ENCODE measurements around the gene TRAK2. TPM values are rescaled to one million over a fixed set of nuclear protein-coding genes. Genes with fewer than 3 reads are reported as not detected.
"Not testable (repeated sequence)": the region's sequence is repeated elsewhere in the genome, so short reads cannot be mapped to it uniquely, and the experiment has no call there.

TRAK2 gene
- total RNA-seq, 1 experiment from 2014 or later, result 9.4 TPM

- H3K27me3 ChIP-seq (ENCODE audit: low read length), result no peaks in the 10 kb centered on the region
- TF ChIP-seq CTCF (conservative IDR thresholded peaks at IDR 0.05; ENCODE audit: low read depth, low read length) (no peak), EZH2phosphoT487 (IDR thresholded peaks at IDR 0.05; ENCODE audit: borderline replicate concordance, low read length) (no peak), EZH2 (IDR thresholded peaks at IDR 0.05; ENCODE audit: low read length, unreplicated experiment) (no peak)
- H3F3A ChIP-seq (ENCODE audit: low read length, unreplicated experiment), result no peaks in the 10 kb centered on the region
- H2AFZ ChIP-seq (ENCODE audit: low read length), result no peak overlapping the region
- intact Hi-C loops (cut with micrococcal nuclease), result no loop called here
- no peak overlapping the region for H3K27ac ChIP-seq (ENCODE audit: low read length)
- H3K79me2 ChIP-seq (ENCODE audit: low read length), result no peaks in the 10 kb centered on the region
- no peaks in the 10 kb centered on the region for H3K9me2 ChIP-seq (replicated peaks; ENCODE audit: low read length)
- H3K4me3 ChIP-seq (ENCODE audit: low read length), result no peak overlapping the region
- no peaks in the 10 kb centered on the region for H4K20me1 ChIP-seq (ENCODE audit: low read length)
- H3K9ac ChIP-seq (ENCODE audit: low read length), result no peak overlapping the region
- no TSS peak for BruUV-seq (replicated peaks)
- ATAC-seq (no peak), DNase-seq (no peak)
- H3K4me1 ChIP-seq (ENCODE audit: insufficient read depth, low read length), result no peaks in the 10 kb centered on the region
- no peaks in the 10 kb centered on the region for H3K9me3 ChIP-seq (ENCODE audit: low read length)
- H3K4me2 ChIP-seq (ENCODE audit: low read length), result no peak overlapping the region
- CTCF ChIA-PET, result no interaction called here
- POLR2A ChIA-PET (ENCODE audit: unreplicated experiment), result no interaction called here
- no peaks in the 10 kb centered on the region for H3K36me3 ChIP-seq (ENCODE audit: low read depth, low read length)
Observed at GRCh38 chr2:201496785-201497184, 45.5 kb upstream of the TRAK2 start.

- no peaks in the 10 kb centered on the region for H3F3A ChIP-seq (ENCODE audit: low read length, unreplicated experiment)
- H3K9me3 ChIP-seq (ENCODE audit: low read length), result no peaks in the 10 kb centered on the region
- no peak for DNase-seq
- intact Hi-C loops (cut with micrococcal nuclease), result no loop called here
- H3K9me2 ChIP-seq (replicated peaks; ENCODE audit: low read length), result no peaks in the 10 kb centered on the region
- no peaks in the 10 kb centered on the region for H3K27me3 ChIP-seq (ENCODE audit: low read length)
- CTCF ChIA-PET, result no interaction called here
- H2AFZ ChIP-seq (ENCODE audit: low read length), result no peak overlapping the region
- no peaks in the 10 kb centered on the region for H3K4me1 ChIP-seq (ENCODE audit: insufficient read depth, low read length)
- H3K9ac ChIP-seq (ENCODE audit: low read length), result no peak overlapping the region
- ATAC-seq, result no peak
- H3K4me2 ChIP-seq (ENCODE audit: low read length), result no peak overlapping the region
- POLR2A ChIA-PET (ENCODE audit: unreplicated experiment), result no interaction called here
- TF ChIP-seq CTCF (conservative IDR thresholded peaks at IDR 0.05; ENCODE audit: low read depth, low read length) (no peak), EZH2phosphoT487 (IDR thresholded peaks at IDR 0.05; ENCODE audit: borderline replicate concordance, low read length) (no peak), EZH2 (IDR thresholded peaks at IDR 0.05; ENCODE audit: low read length, unreplicated experiment) (no peak)
- H3K4me3 ChIP-seq (ENCODE audit: low read length), result no peak overlapping the region
- no peaks in the 10 kb centered on the region for H3K79me2 ChIP-seq (ENCODE audit: low read length)
- H3K27ac ChIP-seq (ENCODE audit: low read length), result no peak overlapping the region
- no peaks in the 10 kb centered on the region for H4K20me1 ChIP-seq (ENCODE audit: low read length)
- no TSS peak for BruUV-seq (replicated peaks)
- no peaks in the 10 kb centered on the region for H3K36me3 ChIP-seq (ENCODE audit: low read depth, low read length)
Observed at GRCh38 chr2:201490291-201490690, 39.0 kb upstream of the TRAK2 start.

- ChIA-PET CTCF (no interaction called here), POLR2A (ENCODE audit: unreplicated experiment) (no interaction called here)
- Histone ChIP-seq H3F3A (ENCODE audit: low read length, unreplicated experiment) (no peaks in the 10 kb centered on the region), H3K79me2 (ENCODE audit: low read length) (no peaks in the 10 kb centered on the region), H3K9me2 (replicated peaks; ENCODE audit: low read length) (no peaks in the 10 kb centered on the region), H3K4me1 (ENCODE audit: insufficient read depth, low read length) (no peaks in the 10 kb centered on the region), H3K27ac (ENCODE audit: low read length) (no peak overlapping the region), H4K20me1 (ENCODE audit: low read length) (no peaks in the 10 kb centered on the region), H2AFZ (ENCODE audit: low read length) (no peak overlapping the region), H3K4me2 (ENCODE audit: low read length) (no peak overlapping the region), H3K27me3 (ENCODE audit: low read length) (no peaks in the 10 kb centered on the region), H3K36me3 (ENCODE audit: low read depth, low read length) (no peaks in the 10 kb centered on the region; the same call in 1 of the 2 replicates), H3K9ac (ENCODE audit: low read length) (no peak overlapping the region), H3K9me3 (ENCODE audit: low read length) (no peaks in the 10 kb centered on the region), H3K4me3 (ENCODE audit: low read length) (no peak overlapping the region)
- DNase-seq (no peak), ATAC-seq (no peak)
- intact Hi-C loops (cut with micrococcal nuclease), result no loop called here
- TF ChIP-seq EZH2 (IDR thresholded peaks at IDR 0.05; ENCODE audit: low read length, unreplicated experiment), result no peak
- TF ChIP-seq EZH2phosphoT487 (IDR thresholded peaks at IDR 0.05; ENCODE audit: borderline replicate concordance, low read length), result no peak
- no peak for TF ChIP-seq CTCF (conservative IDR thresholded peaks at IDR 0.05; ENCODE audit: low read depth, low read length)
- no TSS peak for BruUV-seq (replicated peaks)
Observed at GRCh38 chr2:201484805-201485204, 33.5 kb upstream of the TRAK2 start.

- CTCF ChIA-PET; H3K27me3 ChIP-seq (ENCODE audit: low read length); H3F3A ChIP-seq (ENCODE audit: low read length, unreplicated experiment); H3K9me3 ChIP-seq (ENCODE audit: low read length); BruUV-seq (replicated peaks); H3K4me3 ChIP-seq (ENCODE audit: low read length); POLR2A ChIA-PET (ENCODE audit: unreplicated experiment); H2AFZ ChIP-seq (ENCODE audit: low read length); DNase-seq; intact Hi-C loops (cut with micrococcal nuclease); H3K4me1 ChIP-seq (ENCODE audit: insufficient read depth, low read length); H4K20me1 ChIP-seq (ENCODE audit: low read length); H3K9ac ChIP-seq (ENCODE audit: low read length); H3K79me2 ChIP-seq (ENCODE audit: low read length); H3K27ac ChIP-seq (ENCODE audit: low read length); H3K9me2 ChIP-seq (replicated peaks; ENCODE audit: low read length); ATAC-seq; H3K4me2 ChIP-seq (ENCODE audit: low read length); H3K36me3 ChIP-seq (ENCODE audit: low read depth, low read length): not testable (repeated sequence)
Observed at GRCh38 chr2:201483758-201484157, 32.5 kb upstream of the TRAK2 start.
